Uterus (tissue), 4 donors: Measurements from ENCODE around the gene CERS5. TPM values are rescaled to one million over a fixed set of nuclear protein-coding genes. Genes with fewer than 3 reads are reported as not detected.

Source experiments
- DNase-seq, 2 donors: peaks; one replicate each; pipeline ENCODE4 v3.0.0-alpha.2; 2019 to 2020
- H3K27ac ChIP-seq, 2 donors: fragments of 200-600 bp; sonication (generic); 1 replicate in 1 of 2; 2 replicates in 1 of 2; pipeline ENCODE4 v1.5.1; 2016 to 2018
- H3K27me3 ChIP-seq, 2 donors: fragments of 200-600 bp; sonication (generic); one replicate each; pipeline ENCODE4 v1.5.1; 2018 to 2019; ENCODE audit warnings: control low read depth in 1 of 2
- H3K36me3 ChIP-seq, 2 donors: fragments of 200-600 bp; sonication (generic); one replicate each; pipeline ENCODE4 v1.5.1; 2019; ENCODE audit warnings: control low read depth in 1 of 2
- H3K4me1 ChIP-seq, 2 donors: fragments of 200-600 bp; sonication (generic); one replicate each; pipeline ENCODE4 v1.5.1; 2018 to 2019; ENCODE audit warnings: control low read depth in 1 of 2
- H3K4me3 ChIP-seq, 2 donors: fragments of 200-600 bp; sonication (generic); 1 replicate in 1 of 2; 2 replicates in 1 of 2; pipeline ENCODE4 v1.5.1; 2018 to 2019; ENCODE audit warnings: mild to moderate bottlenecking in 1 of 2
- H3K9me3 ChIP-seq, 2 donors: fragments of 200-600 bp; sonication (generic); one replicate each; pipeline ENCODE4 v1.5.1; 2019; ENCODE audit warnings: control low read depth in 1 of 2
- POLR2A ChIP-seq, 2 donors: fragments of 450-650 bp; IDR thresholded peaks; one replicate each; pipeline ENCODE4 v1.6.1; 2016; ENCODE audit warnings: antibody characterized with exemption in 2 of 2, mild to moderate bottlenecking in 1 of 2, moderate library complexity in 1 of 2
- intact Hi-C: fragments of 100-400 bp; cut with DNase I; formaldehyde crosslinking; loops from one replicate; pipeline ENCODE4 v1.15.1; 2023; ENCODE audit warnings: low total_unique reads
- total RNA-seq, 4 donors: library from RNA; depleted of rRNA in 3 of 4; stranded (reverse); fragments of >200 nt in 3 of 4; gene quantifications; one replicate each; pipeline versions ENCODE4 v1.1.0 to v1.2.4, GENCODE V29; 2014 to 2023
- TF ChIP-seq, protein P1 (sequence below), 4 experiments: fragments of 200-600 bp in 2 of 4; fragments of 450-650 bp in 2 of 4; sonication (generic) in 2 of 4; IDR thresholded peaks; one replicate each; pipeline ENCODE4 v1.5.1; 2016 to 2019; ENCODE audit warnings: antibody characterized with exemption in 4 of 4, mild to moderate bottlenecking in 2 of 4, moderate library complexity in 1 of 4
- donor health status: DM: yes; HTN: yes; CAD: no.

The CERS5 gene
- total RNA-seq, 4 donors from 2014 or later = 9.1 to 73.9 (median 40.5) TPM

DNA sequence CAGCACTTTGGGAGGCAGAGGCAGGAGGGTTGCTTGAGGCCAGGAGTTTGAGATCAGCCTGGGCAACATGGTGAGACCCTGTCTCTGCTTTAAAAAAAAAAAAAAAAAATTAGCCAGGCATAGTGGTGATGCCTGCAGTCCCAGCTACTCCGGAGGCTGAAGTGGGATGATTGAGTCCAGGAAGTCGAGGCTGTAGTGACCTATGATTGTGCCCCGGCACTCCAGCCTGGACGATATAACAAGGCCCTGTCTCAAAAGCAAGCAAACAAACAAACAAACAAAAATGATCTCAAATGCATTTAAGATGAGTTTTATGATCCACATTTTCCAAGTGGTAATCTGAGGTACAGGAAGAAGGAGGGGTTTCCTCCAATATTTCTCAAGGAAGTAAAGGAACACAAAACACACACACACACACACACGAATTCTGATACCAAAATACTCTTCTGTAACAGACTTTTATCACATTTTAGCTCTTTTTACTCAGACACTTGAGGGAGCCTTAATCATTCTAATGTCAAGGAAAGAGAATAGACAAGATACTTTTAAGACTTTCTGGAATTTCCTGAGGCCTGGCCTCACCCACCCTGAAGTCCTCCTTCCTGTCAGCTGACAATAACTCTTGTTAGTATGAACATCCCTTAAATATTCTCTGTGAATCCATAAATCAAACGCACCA lies 44.4 kb upstream of the CERS5 start:
- peak overlapping the region; percentile 45 to 74 for H3K27ac ChIP-seq
- H3K4me1 ChIP-seq = peaks cover 5 to 7% of the 10 kb centered on the region in 2 donors
- H3K27me3 ChIP-seq = no peaks in the 10 kb centered on the region
- intact Hi-C loops = no loop called here
- H3K4me3 ChIP-seq = no peak overlapping the region
- H3K36me3 ChIP-seq = no peaks in the 10 kb centered on the region
- TF ChIP-seq POLR2A (IDR thresholded peaks at IDR 0.05) = no peak
- TF ChIP-seq, protein P1, sequence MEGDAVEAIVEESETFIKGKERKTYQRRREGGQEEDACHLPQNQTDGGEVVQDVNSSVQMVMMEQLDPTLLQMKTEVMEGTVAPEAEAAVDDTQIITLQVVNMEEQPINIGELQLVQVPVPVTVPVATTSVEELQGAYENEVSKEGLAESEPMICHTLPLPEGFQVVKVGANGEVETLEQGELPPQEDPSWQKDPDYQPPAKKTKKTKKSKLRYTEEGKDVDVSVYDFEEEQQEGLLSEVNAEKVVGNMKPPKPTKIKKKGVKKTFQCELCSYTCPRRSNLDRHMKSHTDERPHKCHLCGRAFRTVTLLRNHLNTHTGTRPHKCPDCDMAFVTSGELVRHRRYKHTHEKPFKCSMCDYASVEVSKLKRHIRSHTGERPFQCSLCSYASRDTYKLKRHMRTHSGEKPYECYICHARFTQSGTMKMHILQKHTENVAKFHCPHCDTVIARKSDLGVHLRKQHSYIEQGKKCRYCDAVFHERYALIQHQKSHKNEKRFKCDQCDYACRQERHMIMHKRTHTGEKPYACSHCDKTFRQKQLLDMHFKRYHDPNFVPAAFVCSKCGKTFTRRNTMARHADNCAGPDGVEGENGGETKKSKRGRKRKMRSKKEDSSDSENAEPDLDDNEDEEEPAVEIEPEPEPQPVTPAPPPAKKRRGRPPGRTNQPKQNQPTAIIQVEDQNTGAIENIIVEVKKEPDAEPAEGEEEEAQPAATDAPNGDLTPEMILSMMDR (IDR thresholded peaks at IDR 0.05) = peak in 2 of 4 experiments; percentile 7 to 11
- no peaks in the 10 kb centered on the region for H3K9me3 ChIP-seq
- no peak for DNase-seq

DNA sequence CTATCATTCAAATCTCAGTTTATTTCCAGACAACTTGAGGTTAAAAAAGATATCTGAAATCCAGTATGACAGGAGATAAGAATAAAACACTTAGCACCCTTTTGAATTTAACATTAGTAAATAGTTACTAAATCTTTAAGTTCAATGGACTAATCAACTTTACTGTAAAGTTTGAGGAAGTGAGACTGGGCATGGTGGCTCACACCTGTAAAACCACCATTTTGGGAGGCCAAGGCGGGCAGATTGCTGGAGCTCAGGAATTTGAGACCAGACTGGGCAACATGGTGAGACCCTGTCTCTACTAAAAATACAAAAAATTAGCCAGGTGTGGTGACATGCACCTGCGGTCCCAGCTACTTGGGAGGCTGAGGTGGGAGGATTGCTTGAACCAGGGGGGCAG lies 40.3 kb upstream of the CERS5 start:
- no peaks in the 10 kb centered on the region for H3K9me3 ChIP-seq
- no peak for TF ChIP-seq POLR2A (IDR thresholded peaks at IDR 0.05)
- TF ChIP-seq, protein P1 (IDR thresholded peaks at IDR 0.05) = no peak
- H3K36me3 ChIP-seq = no peaks in the 10 kb centered on the region
- no peak for DNase-seq
- intact Hi-C loops = no loop called here
- peaks cover 4 to 5% of the 10 kb centered on the region in 2 donors for H3K4me1 ChIP-seq
- no peak overlapping the region for H3K27ac ChIP-seq
- H3K27me3 ChIP-seq = no peaks in the 10 kb centered on the region
- H3K4me3 ChIP-seq = no peak overlapping the region

DNA sequence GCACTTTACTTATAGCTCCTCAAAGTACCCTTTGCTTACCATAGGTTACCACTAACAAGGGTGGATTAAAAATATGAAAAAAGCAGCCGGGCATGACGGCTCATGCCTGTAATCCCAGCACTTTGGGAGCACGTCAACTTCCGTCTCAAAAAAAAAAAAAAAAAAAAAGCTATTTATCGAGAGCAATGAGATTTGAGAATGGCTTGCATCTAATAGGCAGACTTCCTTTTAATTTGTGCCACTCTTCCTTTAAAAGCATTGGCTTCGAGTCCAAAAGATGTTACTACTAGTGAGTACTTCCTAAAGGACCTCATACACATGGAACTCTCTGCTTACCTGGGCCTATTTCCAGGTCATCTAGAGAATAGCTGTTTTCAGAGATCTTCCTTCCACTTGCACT lies 38.5 kb upstream of the CERS5 start:
- Histone ChIP-seq H3K4me1 (no peaks in the 10 kb centered on the region), H3K27ac (no peak overlapping the region), H3K9me3 (no peaks in the 10 kb centered on the region), H3K4me3 (no peak overlapping the region), H3K27me3 (no peaks in the 10 kb centered on the region), H3K36me3 (no peaks in the 10 kb centered on the region)
- intact Hi-C loops = no loop called here
- DNase-seq = no peak
- TF ChIP-seq, protein P1 (IDR thresholded peaks at IDR 0.05) = no peak
- no peak for TF ChIP-seq POLR2A (IDR thresholded peaks at IDR 0.05)

DNA sequence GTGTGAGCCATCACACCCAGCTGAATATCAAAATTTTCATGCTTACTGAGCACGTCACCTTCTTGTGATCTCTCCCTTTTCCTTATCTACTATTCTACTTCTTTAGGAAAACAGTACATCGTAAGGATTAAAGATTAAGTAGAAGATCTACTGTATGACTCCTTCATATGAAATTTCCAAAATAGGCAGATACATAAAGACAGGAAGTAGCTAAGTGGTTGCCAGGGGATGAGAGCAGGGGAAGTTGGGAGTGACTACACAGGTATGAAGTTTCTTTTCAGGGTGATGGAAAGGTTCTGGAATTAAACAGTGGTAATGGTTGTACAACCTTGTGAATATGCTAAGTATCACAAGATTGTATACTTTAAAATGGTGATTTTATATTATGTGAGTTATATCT lies 36.5 kb upstream of the CERS5 start:
- Histone ChIP-seq H3K9me3 (no peaks in the 10 kb centered on the region), H3K4me3 (no peak overlapping the region), H3K4me1 (no peaks in the 10 kb centered on the region), H3K27me3 (no peaks in the 10 kb centered on the region), H3K27ac (no peak overlapping the region), H3K36me3 (no peaks in the 10 kb centered on the region)
- intact Hi-C loops = no loop called here
- no peak for DNase-seq
- TF ChIP-seq, protein P1 (IDR thresholded peaks at IDR 0.05) = no peak
- no peak for TF ChIP-seq POLR2A (IDR thresholded peaks at IDR 0.05)

DNA sequence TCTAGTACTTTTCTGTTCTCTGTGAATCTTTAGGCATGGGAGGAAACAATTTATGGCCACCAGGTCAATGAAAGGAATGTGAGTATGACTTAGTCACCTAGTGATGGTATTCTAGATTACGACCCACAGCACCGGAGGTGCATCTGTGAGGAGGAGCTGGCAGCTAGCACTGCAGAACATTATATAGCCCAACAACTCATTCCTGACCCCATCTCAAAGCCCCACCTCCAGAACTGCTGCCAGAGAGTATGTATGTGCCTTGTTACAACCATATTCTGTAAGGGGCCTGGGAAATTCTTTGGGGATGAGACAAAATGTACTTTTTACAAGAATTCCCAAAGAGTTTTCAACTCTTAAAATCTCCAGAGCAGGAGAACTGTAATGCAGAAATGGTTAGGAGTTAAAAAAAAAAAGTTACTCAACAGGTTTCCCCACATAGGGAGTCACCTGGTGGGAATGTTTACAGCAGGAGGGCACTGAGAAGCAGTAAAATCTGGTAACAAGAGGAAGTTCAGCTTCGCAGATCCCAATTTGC lies 34.9 kb upstream of the CERS5 start:
- Histone ChIP-seq H3K36me3 (no peaks in the 10 kb centered on the region), H3K9me3 (no peaks in the 10 kb centered on the region), H3K4me3 (no peak overlapping the region), H3K27me3 (no peaks in the 10 kb centered on the region), H3K27ac (peak overlapping the region in 1 of 2 donors; percentile 6), H3K4me1 (no peaks in the 10 kb centered on the region)
- intact Hi-C loops = no loop called here
- TF ChIP-seq, protein P1 (IDR thresholded peaks at IDR 0.05) = no peak
- TF ChIP-seq POLR2A (IDR thresholded peaks at IDR 0.05) = no peak
- no peak for DNase-seq
